Smooth muscle cell (in vitro differentiated cells): ENCODE results near the gene BBLN. TPM values are rescaled to one million over a fixed set of nuclear protein-coding genes. Genes with fewer than 3 reads are reported as not detected.
A peak's percentile ranks its signal among the peaks of the same experiment; 100 is the strongest.

ENCODE experiments used
- DNase-seq: peaks from one replicate; lab custom pipeline; 2025; ENCODE audit not compliant: unreplicated experiment; lab: John Stamatoyannopoulos, UW
- H2AFZ ChIP-seq: fragments of 200-600 bp; sonication (generic); 2 replicates; pipeline ENCODE4 v1.6.0; 2016; ENCODE audit warnings: antibody characterized with exemption, low read depth, mild to moderate bottlenecking
- H3F3A ChIP-seq: fragments of 200-600 bp; sonication (generic); 2 replicates; pipeline ENCODE4 v1.6.0; 2017; ENCODE audit warnings: antibody characterized with exemption, low read depth
- H3K27ac ChIP-seq: fragments of 200-600 bp; sonication (generic); 2 replicates; pipeline ENCODE4 v1.5.1; 2016; ENCODE audit warnings: low read depth, mild to moderate bottlenecking
- H3K27me3 ChIP-seq: fragments of 200-600 bp; sonication (generic); 2 replicates; pipeline ENCODE4 v1.6.1; 2016; ENCODE audit warnings: low read depth, mild to moderate bottlenecking
- H3K36me3 ChIP-seq: fragments of 200-600 bp; sonication (generic); 2 replicates; pipeline ENCODE4 v1.5.1; 2016; ENCODE audit warnings: low read depth
- H3K4me1 ChIP-seq: fragments of 200-600 bp; sonication (generic); 2 replicates; pipeline ENCODE4 v1.5.1; 2016; ENCODE audit warnings: low read depth
- H3K4me2 ChIP-seq: fragments of 200-600 bp; sonication (generic); 2 replicates; pipeline ENCODE4 v1.6.0; 2016; ENCODE audit warnings: mild to moderate bottlenecking
- H3K4me3 ChIP-seq: fragments of 200-600 bp; sonication (generic); 2 replicates; pipeline ENCODE4 v1.5.1; 2016; ENCODE audit warnings: mild to moderate bottlenecking
- H3K79me2 ChIP-seq: fragments of 200-600 bp; sonication (generic); 2 replicates; pipeline ENCODE4 v1.6.0; 2016; ENCODE audit warnings: low read depth, mild to moderate bottlenecking
- H3K9ac ChIP-seq: fragments of 200-600 bp; sonication (generic); 2 replicates; pipeline ENCODE4 v1.6.0; 2016; ENCODE audit warnings: low read depth
- H3K9me3 ChIP-seq: fragments of 200-600 bp; sonication (generic); replicated peaks from 2 replicates; pipeline ENCODE4 v1.5.1; 2016; ENCODE audit warnings: low read depth
- H4K20me1 ChIP-seq: fragments of 200-600 bp; sonication (generic); 2 replicates; pipeline ENCODE4 v1.6.0; 2016; ENCODE audit warnings: low read depth
- CTCF ChIP-seq: fragments of 200-600 bp; sonication (generic); IDR thresholded peaks from 2 replicates; pipeline ENCODE4 v1.5.1; 2017; ENCODE audit warnings: borderline replicate concordance, mild to moderate bottlenecking, antibody characterized with exemption; ENCODE audit not compliant: insufficient read depth, poor library complexity, severe bottlenecking
- WGBS: methylation state at CpG from one replicate; pipeline ENCODE4 v1.1.7; 2016; ENCODE audit warnings: low lambda C conversion rate; 5-methylcytosine and 5-hydroxymethylcytosine counted together
- polyA plus RNA-seq: library from polyadenylated mRNA; unstranded; fragments of >200 nt; fragmentation: Nextera tagmentation; extraction: Ambion mirVana; gene quantifications from 2 replicates; pipeline ENCODE4 v1.2.1, GENCODE V29; 2016
- total RNA-seq: library from RNA; depleted of rRNA; stranded (reverse); fragments of >200 nt; gene quantifications from 2 replicates; pipeline ENCODE4 v1.2.3, GENCODE V29; 2014

Gene BBLN
- total and polyA plus RNA-seq, 2 experiments from 2014 or later: 133 to 229 TPM

- 41% methylated on average over 2 of the region's 2 CpGs for whole genome bisulfite sequencing
- Histone ChIP-seq H3K9me3 (no peaks in the 10 kb centered on the region), H3K9ac (no peak overlapping the region), H3K4me1 (peaks cover 14% of the 10 kb centered on the region), H4K20me1 (peaks cover 27% of the 10 kb centered on the region), H3F3A (peaks cover 8% of the 10 kb centered on the region), H3K36me3 (no peaks in the 10 kb centered on the region), H3K27me3 (no peaks in the 10 kb centered on the region), H2AFZ (peak overlapping the region; percentile 75), H3K27ac (peak overlapping the region; percentile 45), H3K4me3 (peak overlapping the region; percentile 89), H3K79me2 (peaks cover 5% of the 10 kb centered on the region), H3K4me2 (peak overlapping the region; percentile 92)
- no peak for DNase-seq
- no peak for TF ChIP-seq CTCF
These were observed 42.6 kb downstream of the BBLN start for GRCh38 chr9:128202648-128203023.

GRCh38 chr9:128203024-128203706 is 43.1 kb downstream of the BBLN start, which contains the start of gene DNM1:
Gene DNM1 (plus strand): TSS chr9:128203379. CDS start chr9:128203471, 92 bp downstream.
- Histone ChIP-seq H3F3A (peaks cover 8% of the 10 kb centered on the region), H3K27ac (peak within 1 kb of the TSS; percentile 45), H3K4me3 (peak within 1 kb of the TSS; percentile 89), H4K20me1 (peaks cover 29% of the 10 kb centered on the region), H3K27me3 (no peaks in the 10 kb centered on the region), H3K9ac (peak within 1 kb of the TSS; percentile 21), H3K9me3 (no peaks in the 10 kb centered on the region), H2AFZ (peak within 1 kb of the TSS; percentile 75), H3K79me2 (peaks cover 5% of the 10 kb centered on the region), H3K36me3 (no peaks in the 10 kb centered on the region), H3K4me2 (peak within 1 kb of the TSS; percentile 92), H3K4me1 (peaks cover 14% of the 10 kb centered on the region)
- TF ChIP-seq CTCF: peak; percentile 82
- peak; percentile 21 for DNase-seq
- WGBS: 2% methylated on average over 57 of the region's 72 CpGs

- peak overlapping the region; percentile 92 for H3K4me2 ChIP-seq
- DNase-seq: peak; percentile 61
- H3K9me3 ChIP-seq: no peaks in the 10 kb centered on the region
- TF ChIP-seq CTCF: no peak
- peak overlapping the region; percentile 89 for H3K4me3 ChIP-seq
- H4K20me1 ChIP-seq: peaks cover 33% of the 10 kb centered on the region
- H2AFZ ChIP-seq: peak overlapping the region; percentile 64
- H3K27ac ChIP-seq: peak overlapping the region; percentile 23
- H3K9ac ChIP-seq: peak overlapping the region; percentile 21
- no peaks in the 10 kb centered on the region for H3K27me3 ChIP-seq
- no peaks in the 10 kb centered on the region for H3K36me3 ChIP-seq
- H3F3A ChIP-seq: peaks cover 8% of the 10 kb centered on the region
- H3K4me1 ChIP-seq: peaks cover 14% of the 10 kb centered on the region
- H3K79me2 ChIP-seq: peaks cover 5% of the 10 kb centered on the region
- 1% methylated on average over 48 of the region's 67 CpGs for WGBS
These were observed 43.9 kb downstream of the BBLN start for GRCh38 chr9:128203707-128204551.
